Breast epithelium (tissue), 3 donors: ENCODE results near the gene FCAMR.

ENCODE experiments used
- CTCF ChIP-seq, 3 donors: fragments of 450-650 bp; IDR thresholded peaks; one replicate each; pipeline ENCODE4 v1.5.1; 2016 to 2017; ENCODE audit warnings: antibody characterized with exemption in 3 of 3, mild to moderate bottlenecking in 3 of 3, moderate library complexity in 3 of 3
- POLR2A ChIP-seq: fragments of 450-650 bp; IDR thresholded peaks from one replicate; pipeline ENCODE4 v1.6.1; 2016; ENCODE audit warnings: antibody characterized with exemption, mild to moderate bottlenecking, moderate library complexity
- POLR2AphosphoS5 ChIP-seq, 3 donors: sonication (generic); formaldehyde crosslinking; IDR thresholded peaks; one replicate each; pipeline ENCODE4 v1.6.1; 2017; ENCODE audit warnings: antibody characterized with exemption in 3 of 3

GRCh38 chr1:207007352-207008033 is 37.2 kb upstream of the FCAMR start:
- TF ChIP-seq CTCF (IDR thresholded peaks at IDR 0.05): no peak
- no peak for TF ChIP-seq POLR2A
- peak in 1 of 3 donors; percentile 44 for TF ChIP-seq POLR2AphosphoS5 (IDR thresholded peaks at IDR 0.05)
